H1 (cell line): ENCODE data around the gene S100A14. TPM values are rescaled to one million over a fixed set of nuclear protein-coding genes. Genes with fewer than 3 reads are reported as not detected.

Experiments used
- ATF2 ChIP-seq: IDR thresholded peaks from 2 replicates; pipeline ENCODE4 v1.6.1; 2012; ENCODE audit warnings: low read length, inconsistent platforms
- FOSL1 ChIP-seq: IDR thresholded peaks from 2 replicates; pipeline ENCODE4 v1.6.1; 2011; ENCODE audit warnings: mild to moderate bottlenecking, low read depth, low read length, moderate library complexity; ENCODE audit not compliant: insufficient read depth
- KDM1A ChIP-seq: fragments of 200-600, 300-600 bp; sonication (generic); IDR thresholded peaks from 2 replicates; pipeline ENCODE4 v1.7.1; 2016; ENCODE audit warnings: mild to moderate bottlenecking, low read length, borderline replicate concordance
- KDM4A ChIP-seq: IDR thresholded peaks from one replicate; pipeline ENCODE4 v1.7.1; 2012; ENCODE audit warnings: low read depth, mild to moderate bottlenecking, moderate library complexity, low read length, inconsistent platforms; ENCODE audit not compliant: severe bottlenecking
- POU5F1 ChIP-seq: IDR thresholded peaks from 2 replicates; pipeline ENCODE4 v1.6.1; 2011; ENCODE audit warnings: low read depth, mild to moderate bottlenecking, low read length, moderate library complexity
- RXRA ChIP-seq: IDR thresholded peaks from 2 replicates; pipeline ENCODE4 v1.6.1; 2011; ENCODE audit warnings: low read depth, mild to moderate bottlenecking, low read length, moderate library complexity; ENCODE audit not compliant: insufficient read depth
- SP1 ChIP-seq: IDR thresholded peaks from 2 replicates; pipeline ENCODE4 v1.6.1; 2011; ENCODE audit warnings: low read depth, low read length
- TEAD4 ChIP-seq: IDR thresholded peaks from 2 replicates; pipeline ENCODE4 v1.6.1; 2012; ENCODE audit warnings: low read depth, low read length, inconsistent platforms, mixed read lengths
- polyA plus RNA-seq, 7 experiments: library from polyadenylated mRNA; depleted of rRNA in 3 of 7; stranded (reverse) in 5 of 7; unstranded in 2 of 7; fragments of >200 nt in 5 of 7; fragments of 200-250 nt in 2 of 7; gene quantifications; 1 replicate in 5 of 7; 2 replicates in 1 of 7; 4 replicates in 1 of 7; pipeline versions ENCODE4 v1.2.1 to v1.2.3, GENCODE V29; 2011 to 2013; ENCODE audit warnings: missing spikeins in 2 of 7, mixed read lengths in 2 of 7
- total RNA-seq: library from RNA; stranded (reverse); fragmentation: NEBNext Ultra II Directional; extraction: Animal tissue kit (Norgen Biotek cat#: 25700); gene quantifications from 2 replicates; pipeline ENCODE4 v1.2.1, GENCODE V29; 2021

Gene S100A14
- total and polyA plus RNA-seq, 2 of the 8 experiments (the other 6 are each of a cell fraction or from before 2014, with no cell fraction given), result 1.4 to 5.3 TPM

GRCh38 chr1:153592748-153593147, 23.4 kb downstream of the S100A14 start (continued):
- no peak for TF ChIP-seq POU5F1
- no peak for TF ChIP-seq TEAD4
- TF ChIP-seq SP1, result no peak
- no peak for TF ChIP-seq KDM1A
- TF ChIP-seq ATF2, result no peak
- no peak for TF ChIP-seq FOSL1
- TF ChIP-seq RXRA, result no peak
- no peak for TF ChIP-seq KDM4A
